GM19372 (cell line): ENCODE data around the gene SLC41A2.
"Not testable (repeated sequence)": the region's sequence is repeated elsewhere in the genome, so short reads cannot be mapped to it uniquely, and the experiment has no call there.

ENCODE experiments used
- ATAC-seq: cut with Tn5 transposase; IDR thresholded peaks from one replicate; pipeline ENCODE4 v1.9.1; 2021; ENCODE audit warnings: mild to moderate bottlenecking, low read depth, moderate library complexity; ENCODE audit not compliant: unreplicated experiment

Gene SLC41A2

GRCh38 chr12:104958001-104958804 lies at the start of gene SLC41A2:
Gene SLC41A2, minus strand, starts transcription at chr12:104958290. Its CDS starts 29,763 bp downstream, at chr12:104928527.
- ATAC-seq: peak; percentile 69

GRCh38 chr12:105001476-105001875 lies 43.4 kb upstream of the SLC41A2 start:
- ATAC-seq: no peak

GRCh38 chr12:104999347-104999685 lies 41.2 kb upstream of the SLC41A2 start:
- no peak for ATAC-seq

- ATAC-seq: no peak
Measured at GRCh38 chr12:104998423-104999346, 40.6 kb upstream of the SLC41A2 start.

- no peak for ATAC-seq
Measured at GRCh38 chr12:104997541-104997940, 39.5 kb upstream of the SLC41A2 start.

- no peak for ATAC-seq
Measured at GRCh38 chr12:104994336-104994735, 36.2 kb upstream of the SLC41A2 start.

- no peak for ATAC-seq
Measured at GRCh38 chr12:104991565-104992128, 33.6 kb upstream of the SLC41A2 start.

- ATAC-seq: no peak
Measured at GRCh38 chr12:104990950-104991349, 32.9 kb upstream of the SLC41A2 start.

GRCh38 chr12:104986022-104986941 lies 28.2 kb upstream of the SLC41A2 start, which contains the start of gene NOPCHAP1:
Gene NOPCHAP1, plus strand, starts transcription at chr12:104986316. Its CDS starts 37 bp downstream, at chr12:104986353.
- peak; percentile 97 for ATAC-seq

- ATAC-seq: no peak
Measured at GRCh38 chr12:104985206-104985605, 27.1 kb upstream of the SLC41A2 start.

- not testable (repeated sequence) for ATAC-seq
Measured at GRCh38 chr12:104977688-104978087, 19.6 kb upstream of the SLC41A2 start.

- no peak for ATAC-seq
Measured at GRCh38 chr12:104976703-104977102, 18.6 kb upstream of the SLC41A2 start.

- ATAC-seq: no peak
Measured at GRCh38 chr12:104975587-104976343, 17.7 kb upstream of the SLC41A2 start.

GRCh38 chr12:104974626-104975290 lies 16.7 kb upstream of the SLC41A2 start:
- ATAC-seq: peak; percentile 95

GRCh38 chr12:104973250-104973649 lies 15.2 kb upstream of the SLC41A2 start:
- ATAC-seq: no peak

GRCh38 chr12:104971306-104971705 lies 13.2 kb upstream of the SLC41A2 start:
- ATAC-seq: no peak

- ATAC-seq: no peak
Measured at GRCh38 chr12:104969343-104969742, 11.3 kb upstream of the SLC41A2 start.

GRCh38 chr12:104966677-104967076 lies 8.6 kb upstream of the SLC41A2 start:
- no peak for ATAC-seq

- ATAC-seq: no peak
Measured at GRCh38 chr12:104964856-104965205, 6.7 kb upstream of the SLC41A2 start.
